Heart left ventricle (tissue), 16 donors: Measurements from ENCODE around the gene GAS7. TPM values are rescaled to one million over a fixed set of nuclear protein-coding genes. Genes with fewer than 3 reads are reported as not detected.

Experiments
- ATAC-seq, 4 donors: fragments of 200-7000 bp; cut with Tn5 transposase; one replicate each; pipeline ENCODE4 v1.9.1; 2020 to 2022; ENCODE audit warnings: moderate library complexity in 4 of 4, mild to moderate bottlenecking in 3 of 4, moderate number of reproducible peaks in 1 of 4
- DNase-seq, 5 donors: peaks; one replicate each; pipeline ENCODE4 v3.0.0-alpha.2; 2020
- H3K27ac ChIP-seq, 12 donors: fragments of 200-600 bp; sonication (generic) in 4 of 12; one replicate each; pipeline versions ENCODE4 v1.5.0 to v1.8.0; 2016 to 2022; ENCODE audit warnings: mild to moderate bottlenecking in 2 of 12
- H3K27me3 ChIP-seq, 9 donors: fragments of 200-600 bp; sonication (generic) in 2 of 9; one replicate each; pipeline versions ENCODE4 v1.5.1 to v1.8.0; 2016 to 2022; ENCODE audit warnings: mild to moderate bottlenecking in 3 of 9
- H3K36me3 ChIP-seq, 9 donors: fragments of 200-600 bp; sonication (generic) in 2 of 9; one replicate each; pipeline versions ENCODE4 v1.5.0 to v1.8.0; 2018 to 2022; ENCODE audit warnings: mild to moderate bottlenecking in 2 of 9
- H3K4me1 ChIP-seq, 12 donors: fragments of 200-600 bp; sonication (generic) in 4 of 12; one replicate each; pipeline versions ENCODE4 v1.5.0 to v1.8.0; 2016 to 2022; ENCODE audit warnings: mild to moderate bottlenecking in 3 of 12
- H3K4me3 ChIP-seq, 12 donors: fragments of 200-600 bp; sonication (generic) in 4 of 12; one replicate each; pipeline versions ENCODE4 v1.5.0 to v1.8.0; 2017 to 2022; ENCODE audit warnings: mild to moderate bottlenecking in 9 of 12, moderate library complexity in 4 of 12
- H3K9me3 ChIP-seq, 12 donors: fragments of 200-600 bp; sonication (generic) in 4 of 12; one replicate each; pipeline versions ENCODE4 v1.5.0 to v1.8.0; 2016 to 2022; ENCODE audit warnings: mild to moderate bottlenecking in 1 of 12
- POLR2A ChIP-seq, 2 donors: fragments of 450-650 bp; IDR thresholded peaks; one replicate each; pipeline ENCODE4 v1.6.1; 2017; ENCODE audit warnings: antibody characterized with exemption in 2 of 2, mild to moderate bottlenecking in 2 of 2, moderate library complexity in 2 of 2
- WGBS, 4 donors: extraction: QIAGEN DNeasy Blood & Tissue Kit in 2 of 4; methylation state at CpG; one replicate each; pipeline versions ENCODE4 v1.1.5 to v1.1.7; 2013 to 2018; 5-methylcytosine and 5-hydroxymethylcytosine counted together
- intact Hi-C, 10 donors: fragments of 100-400 bp; cut with DNase I; formaldehyde crosslinking; loops; one replicate each; pipeline versions ENCODE4 v1.11.1 to v1.14.2; 2022
- polyA plus RNA-seq, 2 donors: library from polyadenylated mRNA; stranded (reverse); fragments of 200-250 nt; gene quantifications; one replicate each; pipeline ENCODE4 v1.2.3, GENCODE V29; 2013
- total RNA-seq, 9 donors: library from RNA; depleted of rRNA in 2 of 9; stranded (reverse); fragments of >200 nt in 2 of 9; fragmentation: NEBNext Ultra II Directional in 3 of 9; extraction: Animal tissue kit (Norgen Biotek cat#: 25700) in 3 of 9; gene quantifications; one replicate each; pipeline versions ENCODE4 v1.1.0 to v1.2.4, GENCODE V29; 2016 to 2023
- TF ChIP-seq, protein P1 (sequence below), 12 donors: fragments of 200-600 bp; sonication (generic) in 4 of 12; IDR thresholded peaks; one replicate each; pipeline versions ENCODE4 v1.5.0 to v1.8.0; 2018 to 2022; ENCODE audit warnings: antibody characterized with exemption in 12 of 12, mild to moderate bottlenecking in 5 of 12
- donor health status: ischemic (EF 13 %, LVEDD 7.1; RV severe dilation, severe dysfunction).
- donor health status: healthy with polysubstance abuse.
- donor health status: DM: no; HTN: yes; CAD: no.
- donor health status: DM: no; HTN: no; CAD: no.
- donor health status: ischemic (EF 25% LVEDD 6.9; RV normal size, moderate dysfunction).
- donor health status: ischemic (EF 25% LVEDD 5.7; RV mildly dilated, moderate dysfunction).
- donor health status: healthy.
- donor health status: DM: yes; HTN: yes; CAD: no.
- donor health status: ischemic (EF 35%, LVEDD 5.7; RV mildly dilated, moderate dysfunction).
- donor health status: nonischemic (EF 11% LVEDD 7.7; RV severe dilation, severe dysfunction).
- donor health status: DM: yes; HTN: yes; CAD: no.
- donor health status: PGD.
- donor health status: ischemic (EF 29% LVEDD 5.4; RV normal size, mild dysfunction).
- donor health status: nonischemic (EF 23%, LVEDD 6.1; RV moderate dilation, normal function).

Gene GAS7
- total and polyA plus RNA-seq, 11 donors = 19.4 to 86.5 (median 65.1) TPM

DNA sequence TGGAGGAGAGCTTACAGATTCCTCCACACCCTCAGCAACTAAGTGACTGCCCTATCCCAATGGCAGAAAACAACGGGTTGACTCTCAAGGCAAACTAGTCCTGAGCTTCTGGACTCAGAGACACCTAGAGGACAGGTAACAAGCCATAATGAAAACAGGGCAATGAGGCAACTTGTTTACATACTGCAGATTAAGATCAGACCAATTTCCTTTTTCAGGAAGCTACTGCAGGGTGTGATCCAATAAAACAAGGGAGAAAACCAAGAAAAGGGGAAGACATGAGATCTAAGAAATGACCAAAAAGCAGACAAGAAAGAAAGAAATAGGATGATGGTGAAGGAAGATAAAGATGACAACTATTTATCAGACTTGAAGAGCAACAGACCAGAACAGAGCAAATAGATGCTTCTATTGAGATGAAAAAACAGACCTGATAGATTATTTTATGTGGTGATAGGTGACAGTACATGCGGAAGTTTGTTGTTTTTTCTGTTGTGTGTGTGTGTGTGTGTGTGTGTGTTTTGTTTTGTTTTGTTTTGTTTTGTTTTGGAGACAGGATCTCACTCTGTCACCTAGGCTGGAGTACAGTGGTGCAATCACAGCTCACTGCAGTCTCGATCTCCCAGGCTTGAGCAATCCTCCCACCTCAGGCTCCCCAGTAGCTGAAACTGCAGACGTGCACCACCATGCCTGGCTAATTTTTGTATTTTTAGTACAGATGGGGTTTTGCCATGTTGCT, 120.7 kb downstream of the GAS7 start:
- intact Hi-C loops = no loop called here
- DNase-seq (no peak), ATAC-seq (no peak)
- no peak overlapping the region for H3K4me3 ChIP-seq
- TF ChIP-seq POLR2A (IDR thresholded peaks at IDR 0.05) = no peak
- TF ChIP-seq, protein P1, sequence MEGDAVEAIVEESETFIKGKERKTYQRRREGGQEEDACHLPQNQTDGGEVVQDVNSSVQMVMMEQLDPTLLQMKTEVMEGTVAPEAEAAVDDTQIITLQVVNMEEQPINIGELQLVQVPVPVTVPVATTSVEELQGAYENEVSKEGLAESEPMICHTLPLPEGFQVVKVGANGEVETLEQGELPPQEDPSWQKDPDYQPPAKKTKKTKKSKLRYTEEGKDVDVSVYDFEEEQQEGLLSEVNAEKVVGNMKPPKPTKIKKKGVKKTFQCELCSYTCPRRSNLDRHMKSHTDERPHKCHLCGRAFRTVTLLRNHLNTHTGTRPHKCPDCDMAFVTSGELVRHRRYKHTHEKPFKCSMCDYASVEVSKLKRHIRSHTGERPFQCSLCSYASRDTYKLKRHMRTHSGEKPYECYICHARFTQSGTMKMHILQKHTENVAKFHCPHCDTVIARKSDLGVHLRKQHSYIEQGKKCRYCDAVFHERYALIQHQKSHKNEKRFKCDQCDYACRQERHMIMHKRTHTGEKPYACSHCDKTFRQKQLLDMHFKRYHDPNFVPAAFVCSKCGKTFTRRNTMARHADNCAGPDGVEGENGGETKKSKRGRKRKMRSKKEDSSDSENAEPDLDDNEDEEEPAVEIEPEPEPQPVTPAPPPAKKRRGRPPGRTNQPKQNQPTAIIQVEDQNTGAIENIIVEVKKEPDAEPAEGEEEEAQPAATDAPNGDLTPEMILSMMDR (IDR thresholded peaks at IDR 0.05) = no peak
- WGBS, 4 donors = 83 to 88% (median 86%) methylated on average over 4 of the region's 4 CpGs
- H3K27me3 ChIP-seq = no peaks in the 10 kb centered on the region
- peaks cover 0 to 17% (median 0%) of the 10 kb centered on the region in 12 donors for H3K9me3 ChIP-seq
- no peaks in the 10 kb centered on the region for H3K36me3 ChIP-seq
- peaks cover 0 to 21% (median 6%) of the 10 kb centered on the region in 12 donors for H3K4me1 ChIP-seq
- no peak overlapping the region for H3K27ac ChIP-seq

- peaks cover 0 to 18% (median 6%) of the 10 kb centered on the region in 12 donors for H3K4me1 ChIP-seq
- intact Hi-C loops = no loop called here
- peaks cover 0 to 15% (median 0%) of the 10 kb centered on the region in 12 donors for H3K9me3 ChIP-seq
- 69 to 80% (median 76%) methylated on average over 5 of the region's 5 CpGs for WGBS, 4 donors
- H3K4me3 ChIP-seq = no peak overlapping the region
- TF ChIP-seq, protein P1 (IDR thresholded peaks at IDR 0.05) = no peak
- TF ChIP-seq POLR2A (IDR thresholded peaks at IDR 0.05) = no peak
- no peaks in the 10 kb centered on the region for H3K36me3 ChIP-seq
- H3K27ac ChIP-seq = no peak overlapping the region
- DNase-seq (no peak), ATAC-seq (no peak)
- no peaks in the 10 kb centered on the region for H3K27me3 ChIP-seq
These were observed 122.5 kb downstream of the GAS7 start for GRCh38 chr17:10075919-10076318.

- WGBS, 4 donors = 34 to 48% (median 39%) methylated on average over 6 of the region's 6 CpGs
- Histone ChIP-seq H3K36me3 (no peaks in the 10 kb centered on the region), H3K4me3 (no peak overlapping the region), H3K27ac (no peak overlapping the region), H3K27me3 (no peaks in the 10 kb centered on the region), H3K4me1 (peaks cover 0 to 27% (median 11%) of the 10 kb centered on the region in 12 donors), H3K9me3 (peaks cover 0 to 15% (median 0%) of the 10 kb centered on the region in 12 donors)
- intact Hi-C loops = no loop called here
- peak in 3 of 4 donors; percentile 47 to 64 (median 54) for ATAC-seq
- DNase-seq = peak in 2 of 5 donors; percentile 52 to 64
- no peak for TF ChIP-seq POLR2A (IDR thresholded peaks at IDR 0.05)
- TF ChIP-seq, protein P1 (IDR thresholded peaks at IDR 0.05) = no peak
These were observed 124.5 kb downstream of the GAS7 start for GRCh38 chr17:10073941-10074340.

- H3K9me3 ChIP-seq = peaks cover 0 to 15% (median 0%) of the 10 kb centered on the region in 12 donors
- intact Hi-C loops = no loop called here
These were observed 125.6 kb downstream of the GAS7 start for GRCh38 chr17:10072556-10073425.

More at GRCh38 chr17:10072556-10073425, 125.6 kb downstream of the GAS7 start:
- 73 to 79% (median 77%) methylated on average over 16 of the region's 16 CpGs for WGBS, 4 donors
- Histone ChIP-seq H3K27me3 (no peaks in the 10 kb centered on the region), H3K36me3 (no peaks in the 10 kb centered on the region), H3K4me3 (no peak overlapping the region), H3K27ac (no peak overlapping the region), H3K4me1 (peaks cover 0 to 32% (median 15%) of the 10 kb centered on the region in 12 donors)
- ATAC-seq (no peak), DNase-seq (no peak)
- TF ChIP-seq, protein P1 (IDR thresholded peaks at IDR 0.05) = no peak
- TF ChIP-seq POLR2A (IDR thresholded peaks at IDR 0.05) = no peak
